ENCODE measurements around the gene RPL13A.

DNA sequence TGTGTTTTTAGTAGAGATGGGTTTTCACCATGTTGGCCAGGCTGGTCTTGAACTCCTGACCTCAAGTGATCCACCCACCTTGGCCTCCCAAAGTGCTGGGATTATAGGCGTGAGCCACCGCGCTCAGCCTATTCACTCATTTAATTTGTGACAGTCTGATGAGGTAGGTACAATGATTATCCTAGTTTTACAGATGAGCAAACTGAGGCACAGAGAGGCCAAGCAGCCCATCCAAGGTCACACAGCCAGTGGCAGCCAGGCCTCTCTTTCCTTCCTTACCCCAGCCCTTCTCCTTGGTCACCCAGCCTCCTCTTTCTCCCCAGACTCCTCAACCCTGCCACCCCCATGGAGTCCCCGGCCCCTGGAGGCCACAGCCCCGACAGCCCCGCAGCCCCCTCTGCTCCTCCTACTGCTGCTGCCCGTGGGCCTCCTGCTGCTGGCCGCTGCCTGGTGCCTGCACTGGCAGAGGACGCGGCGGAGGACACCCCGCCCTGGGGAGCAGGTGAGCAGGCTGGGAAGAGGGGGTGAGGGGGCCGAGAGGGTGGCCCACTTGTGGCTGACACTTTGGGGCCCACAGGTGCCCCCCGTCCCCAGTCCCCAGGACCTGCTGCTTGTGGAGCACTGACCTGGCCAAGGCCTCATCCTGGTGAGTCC is 7.3 kb upstream of the RPL13A start:
- TF ChIP-seq EZH2 (IDR thresholded peaks at IDR 0.05): no peak
- TF ChIP-seq POLR2AphosphoS5 (IDR thresholded peaks at IDR 0.05; ENCODE audit: borderline replicate concordance, low read depth, low read length): no peak
- TF ChIP-seq FOXP2 (optimal IDR thresholded peaks at IDR 0.05; ENCODE audit: control extremely low read depth, extremely low read length, insufficient read depth): no peak
